GM19351 (cell line): Measurements from ENCODE around the gene CMKLR1.

Experiments
- ATAC-seq: cut with Tn5 transposase; IDR thresholded peaks from one replicate; pipeline ENCODE4 v1.9.1; 2021; ENCODE audit warnings: mild to moderate bottlenecking, moderate library complexity; ENCODE audit not compliant: unreplicated experiment

CMKLR1 gene

GRCh38 chr12:108317308-108318234, 21.5 kb downstream of the CMKLR1 start:
- ATAC-seq: no peak

- ATAC-seq: no peak
Observed at GRCh38 chr12:108316176-108317086, 22.7 kb downstream of the CMKLR1 start.

- no peak for ATAC-seq
Observed at GRCh38 chr12:108315486-108316105, 23.5 kb downstream of the CMKLR1 start.

- no peak for ATAC-seq
Observed at GRCh38 chr12:108313606-108314351, 25.3 kb downstream of the CMKLR1 start.

- ATAC-seq: no peak
Observed at GRCh38 chr12:108313241-108313605, 25.9 kb downstream of the CMKLR1 start.

DNA sequence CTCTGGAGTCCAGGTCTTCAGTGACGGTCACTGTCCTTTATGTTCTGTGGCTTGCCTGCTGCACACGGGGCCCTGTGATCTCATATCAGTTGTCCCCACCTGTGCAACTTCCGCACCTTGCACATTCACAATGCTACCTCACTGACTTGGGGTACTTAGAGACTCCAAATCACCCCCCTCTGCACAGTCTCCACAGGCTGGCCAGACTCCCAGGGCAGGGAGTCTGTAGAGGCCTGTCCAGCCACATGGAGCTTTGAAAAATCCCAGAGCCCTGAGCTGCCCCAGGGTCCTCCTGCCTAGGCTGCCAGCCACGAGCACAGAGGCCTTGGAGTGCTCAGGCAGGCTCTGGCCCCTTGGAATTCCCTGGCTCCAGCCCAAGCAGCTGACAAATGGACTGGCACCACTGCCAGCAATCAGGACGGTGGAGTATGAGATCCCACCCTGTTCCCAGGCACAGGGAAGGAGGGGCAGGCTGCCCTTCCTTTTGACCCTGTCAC, 26.4 kb downstream of the CMKLR1 start:
- ATAC-seq: no peak

DNA sequence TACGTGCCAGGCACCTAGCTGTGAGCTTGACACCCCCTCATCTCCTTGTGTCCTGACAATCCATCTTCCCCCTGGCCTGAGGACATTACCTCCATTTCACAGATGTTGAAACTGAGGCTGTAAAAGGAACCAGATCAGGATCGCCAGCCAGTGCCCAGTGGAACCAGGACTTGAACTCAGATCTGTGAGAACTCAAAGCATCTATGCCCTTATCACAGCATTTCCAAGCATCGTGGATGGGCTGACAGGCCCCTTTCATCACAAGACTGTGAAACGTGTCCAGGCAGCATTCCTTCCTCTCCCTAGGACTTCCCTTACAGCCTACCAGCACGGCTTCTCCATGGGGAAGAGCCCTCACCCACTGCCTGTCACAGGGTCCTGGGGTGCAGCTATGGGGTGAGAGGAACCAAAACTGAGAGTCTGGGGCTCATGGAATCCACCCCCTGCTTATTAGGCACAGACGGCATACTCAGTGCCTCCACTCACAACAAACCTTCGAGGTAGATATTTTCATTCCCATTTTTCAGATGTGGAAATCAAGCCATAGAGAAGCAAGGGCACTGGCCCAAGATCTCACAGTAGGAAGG, 26.9 kb downstream of the CMKLR1 start:
- ATAC-seq: no peak

GRCh38 chr12:108311605-108312004, 27.5 kb downstream of the CMKLR1 start:
- no peak for ATAC-seq

GRCh38 chr12:108310489-108310888, 28.6 kb downstream of the CMKLR1 start:
- no peak for ATAC-seq

DNA sequence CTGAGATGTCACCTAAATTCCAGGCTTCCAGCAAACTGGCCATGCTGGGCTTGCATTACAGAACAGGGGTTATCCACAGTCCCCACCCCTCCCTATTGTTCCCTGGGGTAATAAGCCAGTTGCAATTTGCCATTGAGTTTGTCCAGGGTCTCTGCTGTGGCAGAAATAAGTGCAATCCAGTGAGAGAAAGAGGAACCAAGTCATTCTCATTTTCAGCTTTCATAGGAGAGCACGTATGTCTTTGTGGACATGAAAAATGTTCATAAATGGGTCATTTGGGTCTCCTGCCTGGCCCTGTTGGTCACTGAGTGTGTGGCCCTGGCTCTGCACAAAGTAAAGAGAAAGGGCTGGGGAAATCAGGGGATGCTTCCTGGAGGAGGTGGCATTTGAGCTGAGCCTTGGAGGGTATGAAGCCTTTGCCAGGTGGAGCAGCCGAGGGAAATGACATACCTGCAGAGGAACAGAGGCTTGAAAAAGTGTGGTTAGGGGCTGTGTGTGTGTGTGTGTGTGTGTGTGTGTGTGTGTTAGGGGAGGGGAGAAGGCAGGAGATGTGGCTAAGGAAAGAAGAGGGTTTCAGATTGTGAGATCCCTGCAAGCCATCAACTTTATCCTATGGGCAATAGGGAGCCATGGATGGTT, 29.3 kb downstream of the CMKLR1 start:
- peak; percentile 45 for ATAC-seq

DNA sequence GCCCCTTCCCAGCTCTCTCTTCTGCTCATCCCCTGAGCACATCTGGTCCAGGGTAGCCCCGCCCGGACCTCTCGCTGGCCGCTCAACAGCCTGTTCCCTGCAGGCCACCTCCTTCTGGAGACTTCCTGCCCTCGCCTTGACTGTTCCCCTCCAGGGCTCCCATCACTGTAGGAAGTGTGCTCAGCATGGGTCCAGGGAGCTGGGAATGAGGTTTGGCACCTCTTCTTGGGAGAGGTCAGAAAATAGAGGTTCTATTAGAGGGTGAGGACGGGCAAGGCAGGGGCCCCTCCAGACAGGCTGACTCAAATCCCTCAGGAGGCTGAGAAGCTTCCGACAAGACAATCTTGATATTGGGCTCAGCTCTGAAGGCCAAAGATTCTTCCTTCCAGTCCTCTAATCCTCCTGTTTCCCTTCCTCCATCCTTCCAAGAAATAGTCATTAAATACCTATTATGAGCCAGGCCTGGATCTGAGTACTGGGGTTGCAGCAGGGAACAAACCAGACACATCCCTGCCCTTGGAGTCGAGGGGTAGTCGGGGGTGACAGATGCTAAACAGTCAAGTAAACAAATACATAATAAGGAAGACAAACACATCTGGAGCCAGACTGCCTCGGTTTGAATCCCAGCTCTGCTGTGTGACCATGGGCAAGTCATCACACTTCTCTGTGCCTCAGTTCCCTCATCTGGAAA, 30.6 kb downstream of the CMKLR1 start:
- no peak for ATAC-seq

DNA sequence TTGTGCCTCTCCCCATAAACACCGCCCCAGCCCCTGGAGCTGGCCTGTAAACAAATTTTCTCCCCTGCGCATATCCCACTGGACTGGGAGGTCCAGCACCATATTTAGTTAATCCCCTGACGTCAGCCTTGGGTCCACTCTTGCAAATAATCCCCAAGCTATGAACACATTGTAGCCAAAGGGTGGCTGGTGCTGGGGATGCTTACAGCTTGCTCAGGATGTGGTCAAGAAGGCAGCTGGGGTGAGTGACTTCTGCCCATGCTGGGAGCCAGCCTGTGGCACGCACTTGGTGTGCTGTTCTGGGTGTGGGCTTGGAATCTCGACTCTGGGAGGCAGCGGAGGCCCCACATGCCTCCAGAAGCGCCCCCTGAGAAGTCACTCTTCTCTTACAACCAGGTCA, 32.1 kb downstream of the CMKLR1 start:
- ATAC-seq: no peak

DNA sequence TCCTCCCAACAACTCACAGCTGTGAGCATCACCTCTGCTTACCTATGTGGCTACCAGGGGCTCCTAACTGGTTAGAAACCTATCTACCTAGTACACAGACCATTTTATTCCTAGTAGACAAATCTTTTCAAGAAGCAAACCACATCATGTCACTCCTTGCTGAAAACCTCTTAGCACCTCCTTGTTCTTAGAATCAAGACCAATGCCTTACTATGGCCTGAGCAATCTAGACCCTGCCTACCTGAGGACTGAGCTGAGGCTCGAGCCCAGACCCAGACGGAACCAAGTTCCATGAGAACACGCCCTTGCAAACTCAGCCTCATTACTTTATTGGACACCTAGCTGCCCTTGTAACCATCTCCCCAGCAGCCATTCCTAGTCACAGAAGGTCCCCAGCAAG, 32.6 kb downstream of the CMKLR1 start:
- ATAC-seq: no peak

GRCh38 chr12:108305991-108306501, 33.1 kb downstream of the CMKLR1 start:
- no peak for ATAC-seq

DNA sequence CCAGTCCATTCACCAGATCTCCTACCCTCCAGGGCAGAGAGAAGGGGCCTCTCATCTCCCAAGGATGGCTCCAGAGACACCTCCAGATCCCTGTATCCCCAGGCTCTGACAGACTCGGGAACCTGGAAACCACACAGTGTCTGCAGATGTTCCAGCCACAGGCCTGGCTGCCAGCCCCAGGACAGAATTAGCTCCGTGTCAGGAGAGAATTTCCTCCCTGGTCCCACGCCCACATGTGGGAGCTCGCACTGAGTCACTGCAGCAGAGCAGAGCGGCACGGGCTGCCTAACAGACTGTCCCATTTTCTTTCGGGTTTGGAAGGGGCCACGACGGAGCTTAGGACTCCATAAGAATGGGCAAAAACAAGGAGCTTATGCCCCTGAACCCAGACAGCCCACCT, 33.6 kb downstream of the CMKLR1 start:
- ATAC-seq: no peak

- no peak for ATAC-seq
Observed at GRCh38 chr12:108304633-108305032, 34.5 kb downstream of the CMKLR1 start.

- no peak for ATAC-seq
Observed at GRCh38 chr12:108303703-108304102, 35.4 kb downstream of the CMKLR1 start.

DNA sequence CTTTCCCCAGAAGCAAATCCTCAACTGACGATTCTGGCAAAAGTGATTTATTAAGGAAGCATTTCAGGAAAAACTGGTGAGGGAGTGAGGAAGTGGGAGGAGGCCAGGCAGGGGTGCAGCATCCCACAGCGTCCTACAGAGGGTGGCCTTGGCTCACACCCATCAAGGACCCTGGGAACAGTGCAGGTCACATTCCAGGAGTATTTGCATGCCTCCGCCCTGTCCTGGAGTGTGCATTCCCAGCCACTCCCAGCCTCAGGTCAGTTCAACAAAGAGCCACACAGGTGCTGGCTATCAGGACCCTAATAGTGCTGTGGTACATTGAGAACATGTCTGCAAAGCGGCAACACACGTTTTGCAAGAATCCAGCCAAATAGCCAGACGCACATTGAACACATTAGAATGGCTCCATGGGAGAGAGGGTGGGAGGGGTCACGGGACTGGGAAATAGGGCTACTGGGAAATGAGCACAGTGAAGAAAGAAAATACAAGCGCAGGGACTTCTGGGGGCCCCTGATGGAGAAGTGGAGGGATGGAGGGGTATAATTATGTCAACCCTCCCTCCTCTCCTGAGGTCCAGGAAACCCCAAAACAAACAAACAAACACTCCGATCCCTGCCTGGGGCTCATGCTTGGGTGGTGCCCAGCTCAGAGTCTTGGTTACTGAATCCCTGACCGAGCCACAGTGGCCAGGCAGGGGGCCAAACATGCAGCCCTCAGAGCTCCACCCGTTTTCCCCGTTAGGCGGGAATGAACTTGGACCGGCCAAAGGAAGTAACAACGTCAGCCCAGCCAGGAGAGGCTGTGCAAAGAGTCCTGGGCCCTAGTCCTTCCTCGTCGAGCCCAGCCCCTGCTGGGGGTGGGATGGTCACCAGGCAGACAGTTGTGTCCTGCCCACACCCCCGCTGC, 36.5 kb downstream of the CMKLR1 start:
- no peak for ATAC-seq
